Left cardiac atrium (tissue), 4 donors: ENCODE measurements around the gene ATP8B3. TPM values are rescaled to one million over a fixed set of nuclear protein-coding genes. Genes with fewer than 3 reads are reported as not detected.

Source experiments
- ATAC-seq, 2 donors: fragments of 200-7000 bp; cut with Tn5 transposase; one replicate each; pipeline ENCODE4 v1.9.1; 2020; ENCODE audit warnings: mild to moderate bottlenecking in 2 of 2, moderate library complexity in 2 of 2
- DNase-seq: peaks from one replicate; pipeline ENCODE4 v3.0.0-alpha.2; 2020
- intact Hi-C, 2 donors: fragments of 100-400 bp; cut with DNase I; formaldehyde crosslinking; loops; one replicate each; pipeline versions ENCODE4 v1.14.1 to v1.15.1; 2022 to 2023
- total RNA-seq, 2 donors: library from RNA; stranded (reverse); fragmentation: NEBNext Ultra II Directional; extraction: Animal tissue kit (Norgen Biotek cat#: 25700); gene quantifications; one replicate each; pipeline ENCODE4 v1.2.1, GENCODE V29; 2021
- donor health status: DM: no; HTN: yes; CAD: no.
- donor health status: DM: no; HTN: yes; CAD: no; lungs with severe emphysema.
- donor health status: DM: yes; HTN: yes; CAD: no.
- donor health status: Dilated cardiomyopathy.

The ATP8B3 gene
- total RNA-seq, 2 donors from 2014 or later: 0.52 to 1.6 TPM

DNA sequence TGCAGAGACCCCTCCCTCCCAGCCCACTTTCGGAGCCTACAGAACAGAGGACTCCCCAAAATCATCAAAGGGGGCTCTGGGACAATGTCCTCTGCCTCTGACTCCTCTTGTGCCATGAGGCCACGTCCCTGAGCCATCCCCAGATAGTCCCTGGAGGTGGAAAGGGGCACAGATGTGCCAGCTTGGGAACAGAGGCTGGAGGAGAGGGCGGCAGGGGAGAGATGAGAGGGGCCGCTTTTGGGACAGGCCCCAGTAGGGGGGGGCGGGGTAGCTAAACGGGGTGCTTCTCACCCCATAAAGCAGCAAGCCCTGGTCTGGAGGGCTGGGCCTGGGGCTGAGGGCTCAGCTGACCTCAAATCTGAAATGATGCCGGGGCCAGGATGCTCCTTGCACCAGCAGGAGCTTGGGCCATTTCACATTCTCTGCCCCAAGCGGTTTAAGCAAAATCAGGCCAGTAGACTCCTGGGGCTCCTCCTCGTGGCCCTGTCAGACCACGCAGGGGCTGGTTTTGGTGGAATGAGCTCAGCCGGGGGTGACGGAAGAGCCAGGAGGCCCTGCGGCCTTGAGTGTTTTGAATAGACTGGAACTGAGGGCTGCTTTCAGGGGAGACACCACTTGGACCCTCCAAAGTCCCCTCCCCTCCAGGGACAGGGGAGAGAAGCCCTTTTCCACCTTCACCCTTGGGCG, 31.7 kb downstream of the ATP8B3 start:
- ATAC-seq (no peak), DNase-seq (no peak)
- intact Hi-C loops: no loop called here

DNA sequence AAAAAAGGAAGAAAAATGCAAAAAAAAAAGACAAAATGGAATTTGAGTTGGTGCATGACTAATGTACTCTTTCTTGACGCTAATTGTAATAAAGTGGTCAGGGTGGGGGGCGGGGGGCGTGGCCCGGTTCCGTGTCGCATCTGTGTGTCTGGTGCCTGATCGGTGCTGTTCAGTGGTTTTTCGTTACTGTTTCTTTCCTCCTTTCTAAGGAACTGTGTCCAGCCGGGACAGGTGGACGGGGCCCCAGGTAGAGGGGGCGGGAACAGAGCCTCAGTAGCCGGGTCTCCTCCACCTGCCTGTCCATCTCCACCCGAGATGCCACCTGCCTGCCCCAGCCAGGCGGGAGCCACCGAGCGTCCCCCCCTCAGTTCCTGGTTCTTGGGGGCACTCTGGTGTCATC, 32.5 kb downstream of the ATP8B3 start:
- intact Hi-C loops: no loop called here
- ATAC-seq: no peak
- no peak for DNase-seq

DNA sequence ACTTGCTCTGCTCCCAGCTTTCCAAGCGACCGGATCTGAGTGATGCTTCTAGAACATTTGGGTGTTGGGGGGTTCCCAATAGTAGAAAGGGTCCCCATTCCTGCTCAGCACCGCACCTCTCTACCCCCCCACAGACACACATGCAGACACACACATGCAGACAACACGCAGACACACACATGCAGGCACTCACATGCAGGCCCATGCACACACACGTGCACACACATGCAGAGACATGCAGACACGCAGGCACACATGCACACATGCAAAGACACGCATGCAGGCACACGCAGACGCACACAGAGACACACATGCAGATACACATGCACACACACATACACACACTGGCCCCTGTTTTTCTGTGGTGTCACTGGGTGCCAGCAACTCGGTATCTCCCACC, 34.9 kb downstream of the ATP8B3 start:
- ATAC-seq (no peak), DNase-seq (no peak)
- intact Hi-C loops: no loop called here

DNA sequence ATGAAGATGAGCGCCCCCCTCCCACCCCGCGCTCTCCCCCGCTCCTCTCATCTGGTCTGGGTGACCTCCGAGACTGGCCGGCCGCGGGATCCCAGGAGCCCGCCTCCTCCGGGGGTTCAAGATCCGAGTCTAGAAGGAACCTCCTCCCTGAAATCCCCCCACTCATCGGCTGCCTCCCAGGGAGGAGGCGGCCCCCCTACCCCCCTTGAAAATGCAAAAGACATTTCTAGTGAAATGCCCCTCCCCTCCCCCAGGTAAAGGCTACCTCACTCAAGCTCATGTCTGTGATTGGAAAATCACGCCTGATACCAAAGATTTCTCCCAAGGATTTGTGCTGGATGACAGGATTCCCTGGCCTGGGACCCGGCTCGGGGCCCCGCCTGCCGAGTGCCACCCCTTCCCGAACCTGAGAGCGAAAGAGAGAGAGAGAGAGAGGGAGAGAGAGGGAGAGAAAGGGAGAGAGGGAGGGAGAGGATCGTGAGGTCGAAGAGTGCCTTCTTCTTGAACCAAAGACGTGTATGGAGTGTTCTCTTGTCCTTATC, 35.4 kb downstream of the ATP8B3 start:
- DNase-seq (no peak), ATAC-seq (no peak)
- intact Hi-C loops: no loop called here

GRCh38 chr19:1775951-1776605, 36.0 kb downstream of the ATP8B3 start:
- no peak for DNase-seq
- intact Hi-C loops: no loop called here
- ATAC-seq: no peak

DNA sequence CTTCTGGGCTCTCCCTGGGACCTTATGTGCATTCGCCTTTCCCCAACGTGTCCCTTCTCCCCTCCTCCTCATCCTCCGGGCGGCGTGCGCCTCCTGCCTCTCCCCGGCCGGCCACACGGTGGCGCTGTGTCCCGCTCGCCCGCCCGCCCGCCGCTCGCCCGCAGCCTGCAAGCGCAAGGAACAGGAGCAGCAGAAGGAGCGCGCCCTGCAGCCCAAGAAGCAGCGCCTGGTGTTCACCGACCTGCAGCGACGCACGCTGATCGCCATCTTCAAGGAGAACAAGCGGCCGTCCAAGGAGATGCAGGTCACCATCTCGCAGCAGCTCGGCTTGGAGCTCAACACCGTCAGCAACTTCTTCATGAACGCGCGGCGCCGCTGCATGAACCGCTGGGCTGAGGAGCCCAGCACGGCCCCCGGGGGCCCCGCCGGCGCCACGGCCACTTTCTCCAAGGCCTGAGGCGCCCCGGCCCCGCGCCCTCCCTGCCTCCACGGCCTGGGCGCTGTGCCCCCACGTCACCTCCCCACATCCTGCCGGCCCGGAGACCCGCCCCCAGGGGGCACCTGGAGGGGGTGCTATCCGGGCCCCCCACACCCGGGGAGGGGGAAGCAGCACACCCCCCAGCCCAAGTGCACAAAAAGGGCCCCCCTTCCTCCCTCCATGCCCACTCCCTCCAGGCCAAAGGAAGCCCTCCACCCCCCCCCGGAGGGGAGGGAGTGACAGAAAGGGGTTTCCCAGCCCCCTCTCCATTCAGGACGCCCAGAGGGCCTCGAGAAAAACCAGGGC, 36.9 kb downstream of the ATP8B3 start:
- intact Hi-C loops: no loop called here
- no peak for ATAC-seq
- no peak for DNase-seq

- no peak for DNase-seq
- intact Hi-C loops: no loop called here
Measured at GRCh38 chr19:1773184-1773583, 38.9 kb downstream of the ATP8B3 start.

GRCh38 chr19:1770866-1771576, 41.1 kb downstream of the ATP8B3 start:
- ATAC-seq (no peak), DNase-seq (no peak)
- intact Hi-C loops: no loop called here

More at GRCh38 chr19:1773184-1773583, 38.9 kb downstream of the ATP8B3 start:
- no peak for ATAC-seq

DNA sequence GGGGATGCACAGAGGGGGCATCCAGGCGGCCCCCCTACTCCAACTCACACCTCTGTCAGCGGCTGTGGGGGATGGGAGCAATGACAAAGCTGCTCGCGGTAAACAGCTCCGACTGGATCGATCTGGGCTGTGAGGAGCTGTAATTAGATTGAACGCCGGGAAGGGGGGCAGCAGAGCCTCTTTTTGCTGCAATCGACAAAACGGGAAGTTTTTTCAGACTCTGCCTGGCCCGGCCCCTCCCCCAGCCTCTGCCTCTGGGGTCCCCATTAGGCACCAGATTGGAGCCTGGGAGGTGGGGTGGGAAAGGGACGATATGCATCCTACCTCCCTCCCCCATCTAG, 42.5 kb downstream of the ATP8B3 start:
- ATAC-seq (no peak), DNase-seq (no peak)
- intact Hi-C loops: loop anchor here (5.0 to 10.0 kb wide), 2 partner anchors 222 to 225 kb away; no protein-coding TSS in a partner anchor

DNA sequence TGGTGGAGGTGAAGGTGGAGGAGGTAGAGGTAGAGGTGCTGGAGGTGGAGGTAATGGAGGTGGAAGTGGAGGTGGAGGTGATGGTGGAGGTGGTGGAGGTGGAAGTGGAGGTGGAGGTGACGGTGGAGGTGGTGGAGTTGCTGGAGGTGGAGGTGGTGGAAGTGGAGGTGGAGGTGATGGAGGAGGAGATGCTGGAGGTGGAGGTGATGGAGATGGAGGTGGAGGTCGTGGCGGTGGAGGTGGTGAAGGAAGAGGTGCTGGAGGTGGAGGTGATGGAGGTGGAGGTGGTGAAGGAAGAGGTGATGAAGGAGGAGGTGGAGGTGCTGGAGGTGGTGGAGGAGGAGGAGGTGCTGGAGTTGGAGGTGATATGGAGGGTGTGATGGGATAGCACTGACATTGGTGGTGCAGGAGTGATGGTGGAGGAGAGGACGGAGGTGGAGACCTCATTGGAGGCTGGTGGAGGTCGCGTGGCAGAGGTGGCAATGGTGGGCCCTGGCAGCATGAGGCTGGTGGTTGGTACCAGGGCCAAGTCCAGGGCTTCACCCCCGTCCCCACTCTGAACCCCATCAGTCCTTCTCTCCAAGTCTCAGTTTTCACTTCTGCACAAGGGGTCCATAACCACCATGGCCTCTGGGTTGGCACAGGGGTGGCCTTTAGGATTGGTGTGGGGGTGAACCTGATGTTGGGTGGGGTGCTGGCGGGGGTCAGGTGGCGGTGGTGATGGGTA, 43.0 kb downstream of the ATP8B3 start:
- intact Hi-C loops: loop anchor here (5.0 to 10.0 kb wide), 2 partner anchors 222 to 224 kb away; no protein-coding TSS in a partner anchor
- no peak for ATAC-seq

GRCh38 chr19:1768248-1768647, 43.8 kb downstream of the ATP8B3 start:
- ATAC-seq: no peak
- no peak for DNase-seq
- intact Hi-C loops: loop anchor here (5.0 to 10.0 kb wide), 2 partner anchors 221 to 223 kb away; no protein-coding TSS in a partner anchor

More for the DNA sequence above, 43.0 kb downstream of the ATP8B3 start:
- no peak for DNase-seq

- DNase-seq: no peak
- intact Hi-C loops: loop anchor here (5.0 to 10.0 kb wide), 2 partner anchors 220 to 223 kb away; no protein-coding TSS in a partner anchor
- peak; percentile 69 to 73 for ATAC-seq
Measured at GRCh38 chr19:1767464-1767933, 44.6 kb downstream of the ATP8B3 start.

- DNase-seq (no peak), ATAC-seq (no peak)
- intact Hi-C loops: loop anchor here (5.0 to 10.0 kb wide), 2 partner anchors 220 to 222 kb away; no protein-coding TSS in a partner anchor
Measured at GRCh38 chr19:1766800-1767352, 45.2 kb downstream of the ATP8B3 start.

DNA sequence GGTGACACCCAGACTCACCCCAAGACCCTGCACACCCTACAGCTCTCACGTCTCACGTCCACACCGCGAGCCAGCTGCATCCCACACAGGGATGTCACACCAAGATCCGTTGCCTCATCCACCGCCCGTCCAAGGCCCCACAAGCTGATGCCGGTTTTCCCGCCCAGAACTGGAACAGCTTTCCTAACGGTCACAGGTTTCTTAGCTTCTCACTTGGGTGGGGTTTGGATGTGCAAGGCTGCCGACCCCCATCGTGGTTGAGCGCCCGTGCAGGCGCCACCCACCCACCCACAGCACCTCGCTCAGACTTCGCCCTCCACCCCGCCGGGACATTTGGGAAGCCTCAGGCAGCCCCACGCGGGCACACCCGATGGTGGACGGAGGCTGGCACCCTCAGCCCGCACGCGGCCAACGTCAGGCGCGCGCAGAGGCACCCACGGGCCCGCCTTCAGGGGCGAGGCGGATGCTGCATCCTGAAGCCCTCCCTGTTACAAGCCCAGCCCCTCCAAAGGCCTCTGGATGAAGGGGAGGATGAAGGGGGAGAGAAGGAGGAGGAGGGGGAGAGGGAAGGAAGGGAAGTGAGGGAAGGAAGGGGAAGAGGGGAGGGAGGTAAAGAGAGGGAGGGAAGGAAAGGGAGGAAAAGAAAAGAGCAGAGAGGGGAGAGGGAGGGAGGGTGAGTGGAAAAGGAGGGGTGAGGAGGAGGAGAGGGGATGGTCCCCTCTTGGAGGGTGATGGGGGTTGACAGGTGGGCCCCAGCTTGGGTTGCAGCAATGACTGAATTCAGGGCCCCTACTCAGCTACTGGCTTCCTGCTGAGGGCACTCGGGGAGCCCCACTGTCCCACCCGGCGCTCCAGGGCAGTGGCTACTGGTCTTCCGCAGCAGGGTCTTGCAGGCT, 45.9 kb downstream of the ATP8B3 start:
- DNase-seq (no peak), ATAC-seq (no peak)
- intact Hi-C loops: loop anchor here (5.0 to 10.0 kb wide), 2 partner anchors 219 to 221 kb away; no protein-coding TSS in a partner anchor

DNA sequence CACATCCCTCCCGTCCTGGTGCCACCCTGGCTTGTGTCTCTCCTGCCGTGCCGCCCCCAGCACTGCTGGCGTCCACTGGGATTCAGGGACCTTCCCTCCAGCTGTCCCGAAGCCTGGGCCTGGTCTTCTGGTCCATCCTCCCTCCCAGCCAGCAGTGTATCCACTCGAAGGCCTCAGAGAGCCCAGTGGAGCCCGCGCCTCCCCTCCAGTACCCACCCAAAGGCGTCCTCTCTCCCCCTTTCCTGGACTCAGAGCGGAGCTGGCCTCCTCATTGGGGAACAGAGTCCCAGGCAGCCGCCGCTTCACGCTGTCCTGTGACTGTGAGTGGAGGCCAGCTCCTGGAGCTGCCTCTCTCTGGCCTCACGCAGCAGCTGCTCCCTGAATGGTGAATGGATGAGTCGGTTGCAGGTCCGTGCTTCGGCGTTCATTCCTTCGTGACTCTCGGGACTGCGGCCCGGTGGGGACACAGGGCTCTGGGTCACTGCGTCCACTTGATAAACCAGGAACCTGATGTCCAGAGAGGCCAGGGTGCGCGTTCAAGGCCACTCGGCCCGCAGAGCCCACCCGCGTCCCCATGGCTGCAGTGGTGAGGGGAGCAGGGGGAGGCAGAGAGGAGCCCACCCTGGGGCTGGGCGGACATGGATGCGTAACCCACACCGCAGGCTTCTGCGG, 46.7 kb downstream of the ATP8B3 start:
- ATAC-seq: no peak
- no peak for DNase-seq

GRCh38 chr19:1764729-1765128, 47.3 kb downstream of the ATP8B3 start:
- intact Hi-C loops: loop anchor here (5.0 to 10.0 kb wide), 2 partner anchors 217 to 220 kb away; no protein-coding TSS in a partner anchor
- DNase-seq (no peak), ATAC-seq (no peak)

More for the DNA sequence above, 46.7 kb downstream of the ATP8B3 start:
- intact Hi-C loops: loop anchor here (5.0 to 10.0 kb wide), 2 partner anchors 218 to 221 kb away; no protein-coding TSS in a partner anchor
